ENCODE results near the gene SEZ6L.

DNA sequence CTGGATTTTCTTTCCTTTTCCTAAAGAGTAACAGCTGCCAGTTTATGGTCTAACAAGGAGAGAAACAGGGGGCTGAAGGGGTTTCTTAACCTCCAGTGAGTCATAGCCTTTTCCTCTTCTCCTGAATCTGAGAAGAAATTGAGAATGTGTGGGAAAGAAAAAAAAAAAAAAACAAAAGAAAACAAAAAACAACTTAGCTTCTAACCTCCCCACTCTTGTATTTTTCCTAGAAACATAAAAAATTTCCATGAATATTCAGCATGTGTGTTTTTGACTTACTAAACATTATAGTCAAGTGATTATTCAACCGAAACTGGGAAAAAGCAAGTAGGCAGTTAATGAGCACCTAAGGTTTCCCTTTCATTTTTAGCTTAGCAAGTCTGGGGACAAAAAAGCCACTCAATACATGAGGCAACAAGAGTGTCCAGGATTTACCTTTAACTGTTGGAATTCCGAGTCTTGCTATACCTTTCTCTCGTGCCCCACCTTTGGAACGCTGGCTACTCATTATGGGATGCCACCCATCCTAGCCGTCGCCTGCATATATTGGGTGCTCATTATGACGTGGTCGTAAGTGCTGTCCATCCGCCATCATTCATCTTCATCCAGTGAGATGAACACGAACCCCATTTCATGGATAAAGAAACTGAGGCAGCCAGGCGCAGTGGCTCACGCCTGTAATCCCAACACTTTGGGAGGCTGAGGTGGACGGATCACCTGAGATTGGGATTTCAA, 262.2 kb downstream of the SEZ6L start:
- TF ChIP-seq, protein P1, sequence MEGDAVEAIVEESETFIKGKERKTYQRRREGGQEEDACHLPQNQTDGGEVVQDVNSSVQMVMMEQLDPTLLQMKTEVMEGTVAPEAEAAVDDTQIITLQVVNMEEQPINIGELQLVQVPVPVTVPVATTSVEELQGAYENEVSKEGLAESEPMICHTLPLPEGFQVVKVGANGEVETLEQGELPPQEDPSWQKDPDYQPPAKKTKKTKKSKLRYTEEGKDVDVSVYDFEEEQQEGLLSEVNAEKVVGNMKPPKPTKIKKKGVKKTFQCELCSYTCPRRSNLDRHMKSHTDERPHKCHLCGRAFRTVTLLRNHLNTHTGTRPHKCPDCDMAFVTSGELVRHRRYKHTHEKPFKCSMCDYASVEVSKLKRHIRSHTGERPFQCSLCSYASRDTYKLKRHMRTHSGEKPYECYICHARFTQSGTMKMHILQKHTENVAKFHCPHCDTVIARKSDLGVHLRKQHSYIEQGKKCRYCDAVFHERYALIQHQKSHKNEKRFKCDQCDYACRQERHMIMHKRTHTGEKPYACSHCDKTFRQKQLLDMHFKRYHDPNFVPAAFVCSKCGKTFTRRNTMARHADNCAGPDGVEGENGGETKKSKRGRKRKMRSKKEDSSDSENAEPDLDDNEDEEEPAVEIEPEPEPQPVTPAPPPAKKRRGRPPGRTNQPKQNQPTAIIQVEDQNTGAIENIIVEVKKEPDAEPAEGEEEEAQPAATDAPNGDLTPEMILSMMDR (IDR thresholded peaks at IDR 0.05; ENCODE audit: insufficient read depth, low read length), result no peak
- no peak for TF ChIP-seq GABPA (IDR thresholded peaks at IDR 0.05; ENCODE audit: low read depth)
- TF ChIP-seq POLR2AphosphoS5 (IDR thresholded peaks at IDR 0.05; ENCODE audit: low read depth), result no peak
- no peak for TF ChIP-seq SPI1 (IDR thresholded peaks at IDR 0.05; ENCODE audit: borderline replicate concordance, low read depth)
